Thoracic aorta (tissue), 2 donors: ENCODE measurements around the gene PMEPA1. TPM values are rescaled to one million over a fixed set of nuclear protein-coding genes. Genes with fewer than 3 reads are reported as not detected.
A peak's percentile ranks its signal among the peaks of the same experiment; 100 is the strongest.

Experiments
- ATAC-seq: fragments of 150-250 bp; one replicate; pipeline ENCODE4 v1.8.0; 2017; ENCODE audit warnings: low read depth; ENCODE audit not compliant: insufficient number of reproducible peaks, low FRiP score
- DNase-seq: peaks from one replicate; pipeline ENCODE4 v3.0.0-alpha.2; 2020; ENCODE audit warnings: low spot score
- H3K27ac ChIP-seq, 2 donors: fragments of 200-600 bp; sonication (generic); 1 replicate in 1 of 2; 2 replicates in 1 of 2; pipeline ENCODE4 v1.5.1; 2016; ENCODE audit warnings: mild to moderate bottlenecking in 2 of 2, moderate library complexity in 2 of 2
- H3K27me3 ChIP-seq: fragments of 200-600 bp; sonication (generic); replicated peaks from 2 replicates; pipeline ENCODE4 v1.6.0; 2016; ENCODE audit warnings: mild to moderate bottlenecking; ENCODE audit not compliant: insufficient read depth
- H3K36me3 ChIP-seq: fragments of 200-600 bp; sonication (generic); one replicate; pipeline ENCODE4 v1.5.1; 2016
- H3K4me1 ChIP-seq, 2 donors: fragments of 200-600 bp; sonication (generic); 1 replicate in 1 of 2; 2 replicates in 1 of 2; pipeline versions ENCODE4 v1.5.1 to v1.6.0; 2016; ENCODE audit warnings: low read depth in 2 of 2, mild to moderate bottlenecking in 1 of 2; ENCODE audit not compliant: control insufficient read depth in 1 of 2
- H3K4me3 ChIP-seq: fragments of 200-600 bp; sonication (generic); 2 replicates; pipeline ENCODE4 v1.5.1; 2016; ENCODE audit warnings: mild to moderate bottlenecking
- H3K9me3 ChIP-seq: fragments of 200-600 bp; sonication (generic); 2 replicates; pipeline ENCODE4 v1.5.1; 2016
- CTCF ChIP-seq: fragments of 200-600 bp; sonication (generic); IDR thresholded peaks from one replicate; pipeline ENCODE4 v1.5.1; 2019; ENCODE audit warnings: antibody characterized with exemption
- total RNA-seq, 2 donors: library from RNA; depleted of rRNA; stranded (reverse); fragments of >200 nt; gene quantifications; one replicate each; pipeline versions ENCODE4 v1.1.0 to v1.2.3, GENCODE V29; 2016

The PMEPA1 gene
- total RNA-seq, 2 donors from 2014 or later = 68.4 to 104 TPM

GRCh38 chr20:57707320-57707719 lies 2.5 kb downstream of the PMEPA1 start:
- peak overlapping the region; percentile 85 for H3K4me3 ChIP-seq
- no peak for ATAC-seq

GRCh38 chr20:57705127-57705899 lies 4.5 kb downstream of the PMEPA1 start:
- ATAC-seq (no peak), DNase-seq (no peak)
- no peak for TF ChIP-seq CTCF
- peak overlapping the region; percentile 85 for H3K4me3 ChIP-seq
- peak overlapping the region; percentile 39 to 92 for H3K27ac ChIP-seq
- H3K27me3 ChIP-seq = no peaks in the 10 kb centered on the region
- no peaks in the 10 kb centered on the region for H3K36me3 ChIP-seq
- no peaks in the 10 kb centered on the region for H3K9me3 ChIP-seq
- H3K4me1 ChIP-seq = peaks cover 19 to 64% of the 10 kb centered on the region in 2 donors

More at GRCh38 chr20:57707320-57707719, 2.5 kb downstream of the PMEPA1 start:
- Histone ChIP-seq H3K4me1 (peaks cover 33 to 71% of the 10 kb centered on the region in 2 donors), H3K27ac (peak overlapping the region; percentile 92), H3K36me3 (no peaks in the 10 kb centered on the region), H3K9me3 (no peaks in the 10 kb centered on the region), H3K27me3 (no peaks in the 10 kb centered on the region)
- no peak for TF ChIP-seq CTCF
- DNase-seq = no peak

DNA sequence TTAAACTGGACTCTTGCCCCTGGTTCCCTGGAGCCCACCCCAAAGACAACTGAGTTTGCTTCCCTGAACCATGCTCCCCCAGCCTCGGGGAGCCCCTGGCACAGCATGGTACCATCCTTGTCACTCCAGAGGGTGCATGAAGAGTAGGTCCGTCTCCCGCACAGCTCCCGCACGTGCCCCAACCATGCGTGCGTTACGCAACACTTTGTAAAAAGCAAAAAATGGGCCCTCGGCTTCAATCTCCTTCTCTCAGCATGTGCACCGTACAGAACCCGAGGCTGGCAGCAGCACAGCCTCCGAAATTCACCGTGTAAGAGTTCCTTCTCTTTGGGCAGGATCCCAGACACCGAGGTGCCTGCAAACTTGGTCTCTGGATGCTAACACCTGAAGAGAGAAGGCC lies 5.6 kb downstream of the PMEPA1 start:
- no peak for TF ChIP-seq CTCF
- ATAC-seq = no peak
- Histone ChIP-seq H3K27me3 (no peaks in the 10 kb centered on the region), H3K36me3 (no peaks in the 10 kb centered on the region), H3K27ac (peak overlapping the region; percentile 7 to 42), H3K4me3 (peak overlapping the region; percentile 20), H3K9me3 (no peaks in the 10 kb centered on the region), H3K4me1 (peaks cover 19 to 75% of the 10 kb centered on the region in 2 donors)
- no peak for DNase-seq

- Histone ChIP-seq H3K27ac (peak overlapping the region in 1 of 2 donors; percentile 23), H3K27me3 (no peaks in the 10 kb centered on the region), H3K9me3 (no peaks in the 10 kb centered on the region), H3K4me1 (peaks cover 27 to 87% of the 10 kb centered on the region in 2 donors), H3K36me3 (no peaks in the 10 kb centered on the region), H3K4me3 (no peak overlapping the region)
- ATAC-seq (no peak), DNase-seq (no peak)
- TF ChIP-seq CTCF = no peak
Observed at GRCh38 chr20:57703013-57703412, 6.8 kb downstream of the PMEPA1 start.

- ATAC-seq (no peak), DNase-seq (no peak)
- H3K36me3 ChIP-seq = no peaks in the 10 kb centered on the region
- TF ChIP-seq CTCF = no peak
- no peaks in the 10 kb centered on the region for H3K9me3 ChIP-seq
- peak overlapping the region in 1 of 2 donors; percentile 23 for H3K27ac ChIP-seq
- H3K4me3 ChIP-seq = no peak overlapping the region
- H3K4me1 ChIP-seq = peaks cover 27 to 92% of the 10 kb centered on the region in 2 donors
- H3K27me3 ChIP-seq = no peaks in the 10 kb centered on the region
Observed at GRCh38 chr20:57702521-57702920, 7.3 kb downstream of the PMEPA1 start.
